ENCODE measurements around the gene DLG1. TPM values are rescaled to one million over a fixed set of nuclear protein-coding genes. Genes with fewer than 3 reads are reported as not detected.

DLG1 gene
- total RNA-seq, 2 donors from 2014 or later, result 70.3 to 70.8 TPM

- DNase-seq, result no peak
- H3K27me3 Mint-ChIP-seq (ENCODE audit: low read depth), result no peaks in the 10 kb centered on the region
- H3K27ac Mint-ChIP-seq, result peak overlapping the region; percentile 39
- no peak overlapping the region for H3K4me3 Mint-ChIP-seq
- H3K36me3 Mint-ChIP-seq (ENCODE audit: insufficient read depth in 2 of 2), result peaks cover 0 to 8% of the 10 kb centered on the region in 2 donors
- ATAC-seq (replicated peaks in 1 of 2), result peak in 1 of 2 donors; percentile 43
- peaks cover 33% of the 10 kb centered on the region for H3K4me1 Mint-ChIP-seq (ENCODE audit: low read depth)
- H3K9me3 Mint-ChIP-seq, result no peaks in the 10 kb centered on the region
These were observed 27.7 kb downstream of the DLG1 start for GRCh38 chr3:197270558-197271317.

DNA sequence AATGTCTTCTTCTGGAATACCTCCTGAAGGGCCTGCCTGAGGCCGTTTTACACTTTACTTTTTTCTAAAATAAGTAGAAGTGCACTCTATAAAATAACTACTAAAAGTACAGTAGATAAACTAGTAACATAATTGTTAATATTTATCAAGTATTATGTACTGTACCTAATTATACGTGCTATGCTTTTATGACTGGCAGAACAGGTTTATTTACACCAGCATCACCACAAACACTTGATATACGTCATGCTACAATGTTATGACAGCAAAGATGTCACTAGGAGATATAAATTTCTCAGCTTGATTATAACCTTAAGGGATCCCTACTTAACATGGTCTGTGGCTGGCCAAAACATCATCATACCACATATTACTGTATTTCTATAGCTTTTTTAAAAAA, 29.4 kb downstream of the DLG1 start:
- no peak for ATAC-seq (replicated peaks in 1 of 2)

DNA sequence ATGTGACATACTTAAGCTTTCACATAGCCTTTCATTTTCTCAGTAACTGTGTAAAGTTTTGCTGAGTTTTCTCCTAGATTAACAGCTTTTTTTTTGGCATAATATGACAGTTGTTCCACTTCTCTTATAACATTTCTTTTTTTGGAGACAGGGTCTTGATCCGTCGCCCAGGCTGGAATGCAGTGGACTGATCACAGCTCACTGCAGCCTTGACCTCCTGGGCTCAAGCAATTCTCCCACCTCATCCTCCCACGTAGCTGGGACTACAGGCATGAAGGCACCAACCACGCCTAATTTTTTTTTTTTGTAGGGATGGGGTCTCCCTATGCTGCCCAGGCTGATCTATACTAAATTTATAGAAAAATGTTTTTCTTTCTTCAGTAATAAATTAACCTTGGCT, 30.1 kb downstream of the DLG1 start:
- no peak overlapping the region for H3K27ac Mint-ChIP-seq
- H3K36me3 Mint-ChIP-seq (ENCODE audit: insufficient read depth in 2 of 2), result peaks cover 0 to 2% of the 10 kb centered on the region in 2 donors
- DNase-seq, result no peak
- H3K9me3 Mint-ChIP-seq, result no peaks in the 10 kb centered on the region
- no peak overlapping the region for H3K4me3 Mint-ChIP-seq
- no peak for ATAC-seq (replicated peaks in 1 of 2)
- peaks cover 35% of the 10 kb centered on the region for H3K4me1 Mint-ChIP-seq (ENCODE audit: low read depth)
- no peaks in the 10 kb centered on the region for H3K27me3 Mint-ChIP-seq (ENCODE audit: low read depth)

More for the DNA sequence above, 29.4 kb downstream of the DLG1 start:
- H3K4me3 Mint-ChIP-seq, result no peak overlapping the region
- H3K27me3 Mint-ChIP-seq (ENCODE audit: low read depth), result no peaks in the 10 kb centered on the region
- no peak for DNase-seq
- no peaks in the 10 kb centered on the region for H3K9me3 Mint-ChIP-seq
- H3K4me1 Mint-ChIP-seq (ENCODE audit: low read depth), result peaks cover 35% of the 10 kb centered on the region
- peaks cover 0 to 6% of the 10 kb centered on the region in 2 donors for H3K36me3 Mint-ChIP-seq (ENCODE audit: insufficient read depth in 2 of 2)
- H3K27ac Mint-ChIP-seq, result peak overlapping the region; percentile 25

- Mint-ChIP-seq H3K4me3 (no peak overlapping the region), H3K4me1 (ENCODE audit: low read depth) (peaks cover 26% of the 10 kb centered on the region), H3K27ac (no peak overlapping the region), H3K36me3 (ENCODE audit: insufficient read depth in 2 of 2) (peaks cover 0 to 2% of the 10 kb centered on the region in 2 donors), H3K9me3 (no peaks in the 10 kb centered on the region), H3K27me3 (ENCODE audit: low read depth) (no peaks in the 10 kb centered on the region)
- DNase-seq, result no peak
- ATAC-seq (replicated peaks in 1 of 2), result no peak
These were observed 32.1 kb downstream of the DLG1 start for GRCh38 chr3:197266331-197266730.

- H3K36me3 Mint-ChIP-seq (ENCODE audit: insufficient read depth in 2 of 2), result peaks cover 0 to 2% of the 10 kb centered on the region in 2 donors
- no peak overlapping the region for H3K4me3 Mint-ChIP-seq
- ATAC-seq (replicated peaks in 1 of 2), result no peak
- no peak for DNase-seq
- H3K27ac Mint-ChIP-seq, result no peak overlapping the region
- peaks cover 47% of the 10 kb centered on the region for H3K4me1 Mint-ChIP-seq (ENCODE audit: low read depth)
- H3K27me3 Mint-ChIP-seq (ENCODE audit: low read depth), result no peaks in the 10 kb centered on the region
- H3K9me3 Mint-ChIP-seq, result no peaks in the 10 kb centered on the region
These were observed 35.7 kb downstream of the DLG1 start for GRCh38 chr3:197262709-197263108.

- peaks cover 48% of the 10 kb centered on the region for H3K4me1 Mint-ChIP-seq (ENCODE audit: low read depth)
- no peaks in the 10 kb centered on the region for H3K27me3 Mint-ChIP-seq (ENCODE audit: low read depth)
- no peak overlapping the region for H3K4me3 Mint-ChIP-seq
- no peaks in the 10 kb centered on the region for H3K9me3 Mint-ChIP-seq
- ATAC-seq (replicated peaks in 1 of 2) (no peak), DNase-seq (no peak)
- peaks cover 0 to 2% of the 10 kb centered on the region in 2 donors for H3K36me3 Mint-ChIP-seq (ENCODE audit: insufficient read depth in 2 of 2)
- H3K27ac Mint-ChIP-seq, result no peak overlapping the region
These were observed 37.3 kb downstream of the DLG1 start for GRCh38 chr3:197261164-197261509.

GRCh38 chr3:197260491-197261163, 37.8 kb downstream of the DLG1 start:
- Mint-ChIP-seq H3K4me3 (no peak overlapping the region), H3K27me3 (ENCODE audit: low read depth) (no peaks in the 10 kb centered on the region), H3K9me3 (no peaks in the 10 kb centered on the region), H3K36me3 (ENCODE audit: insufficient read depth in 2 of 2) (peaks cover 0 to 2% of the 10 kb centered on the region in 2 donors), H3K27ac (no peak overlapping the region), H3K4me1 (ENCODE audit: low read depth) (peaks cover 47% of the 10 kb centered on the region)
- ATAC-seq (replicated peaks in 1 of 2) (no peak), DNase-seq (no peak)

DNA sequence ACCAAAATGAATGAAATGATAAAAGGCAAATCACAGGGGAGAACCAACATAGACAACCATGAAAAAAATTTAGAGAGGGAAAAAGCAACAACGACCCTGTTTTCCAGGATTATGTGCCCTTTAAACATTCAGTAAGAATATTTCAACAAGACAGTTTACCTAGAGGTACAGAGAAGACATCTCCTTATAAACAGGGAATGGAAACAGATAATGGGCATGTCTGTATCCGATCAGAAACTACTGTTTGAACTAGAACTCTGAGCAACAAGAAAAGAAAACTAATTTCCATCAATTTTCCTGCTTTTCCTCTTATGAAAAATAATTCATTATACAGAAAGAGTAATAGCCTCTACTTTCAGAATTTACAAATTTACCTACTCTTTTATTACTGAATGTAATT, 39.3 kb downstream of the DLG1 start:
- no peaks in the 10 kb centered on the region for H3K27me3 Mint-ChIP-seq (ENCODE audit: low read depth)
- ATAC-seq (replicated peaks in 1 of 2), result no peak
- no peaks in the 10 kb centered on the region for H3K9me3 Mint-ChIP-seq
- H3K36me3 Mint-ChIP-seq (ENCODE audit: insufficient read depth in 2 of 2), result no peaks in the 10 kb centered on the region
- H3K27ac Mint-ChIP-seq, result no peak overlapping the region
- H3K4me3 Mint-ChIP-seq, result no peak overlapping the region
- no peak for DNase-seq
- H3K4me1 Mint-ChIP-seq (ENCODE audit: low read depth), result peaks cover 57% of the 10 kb centered on the region

- Mint-ChIP-seq H3K4me1 (ENCODE audit: low read depth) (peaks cover 65% of the 10 kb centered on the region), H3K36me3 (ENCODE audit: insufficient read depth in 2 of 2) (no peaks in the 10 kb centered on the region), H3K27ac (peak overlapping the region; percentile 58), H3K27me3 (ENCODE audit: low read depth) (no peaks in the 10 kb centered on the region), H3K9me3 (no peaks in the 10 kb centered on the region), H3K4me3 (no peak overlapping the region)
- no peak for DNase-seq
- ATAC-seq (replicated peaks in 1 of 2), result peak in 1 of 2 donors; percentile 35
These were observed 40.1 kb downstream of the DLG1 start for GRCh38 chr3:197258168-197258755.

- Mint-ChIP-seq H3K27ac (peak overlapping the region; percentile 58), H3K36me3 (ENCODE audit: insufficient read depth in 2 of 2) (peaks cover 0 to under 1% of the 10 kb centered on the region in 2 donors), H3K4me3 (no peak overlapping the region), H3K4me1 (ENCODE audit: low read depth) (peaks cover 71% of the 10 kb centered on the region), H3K27me3 (ENCODE audit: low read depth) (no peaks in the 10 kb centered on the region), H3K9me3 (no peaks in the 10 kb centered on the region)
- no peak for ATAC-seq (replicated peaks in 1 of 2)
- DNase-seq, result no peak
These were observed 40.7 kb downstream of the DLG1 start for GRCh38 chr3:197257711-197258110.

- Mint-ChIP-seq H3K27ac (no peak overlapping the region), H3K4me1 (ENCODE audit: low read depth) (peaks cover 79% of the 10 kb centered on the region), H3K9me3 (no peaks in the 10 kb centered on the region), H3K36me3 (ENCODE audit: insufficient read depth in 2 of 2) (peaks cover 2 to 6% of the 10 kb centered on the region in 2 donors), H3K27me3 (ENCODE audit: low read depth) (no peaks in the 10 kb centered on the region), H3K4me3 (no peak overlapping the region)
- DNase-seq (peak; percentile 16 to 24), ATAC-seq (replicated peaks in 1 of 2) (no peak)
These were observed 41.5 kb downstream of the DLG1 start for GRCh38 chr3:197256836-197257444.

DNA sequence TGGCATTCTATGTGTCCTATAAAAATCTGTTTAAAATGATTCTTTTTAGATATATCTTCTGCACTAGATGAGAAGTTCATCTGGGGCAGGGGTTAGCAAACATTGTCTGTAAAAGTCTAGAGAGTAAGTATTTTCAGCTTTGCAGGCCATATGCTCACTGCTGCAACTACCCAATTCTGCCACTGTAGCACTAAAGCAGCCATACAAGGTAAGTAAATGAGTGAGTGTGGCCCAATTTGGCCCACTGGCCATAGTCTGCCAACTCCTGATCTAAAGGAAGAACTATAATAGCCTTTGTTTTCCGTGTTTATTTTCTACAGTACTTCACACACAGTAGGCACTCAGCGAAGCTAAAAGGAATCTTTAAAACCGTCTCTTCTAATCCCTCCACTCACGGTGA, 42.3 kb downstream of the DLG1 start:
- Mint-ChIP-seq H3K4me3 (no peak overlapping the region), H3K27me3 (ENCODE audit: low read depth) (no peaks in the 10 kb centered on the region), H3K36me3 (ENCODE audit: insufficient read depth in 2 of 2) (peaks cover 6 to 12% of the 10 kb centered on the region in 2 donors), H3K4me1 (ENCODE audit: low read depth) (peaks cover 80% of the 10 kb centered on the region), H3K9me3 (no peaks in the 10 kb centered on the region), H3K27ac (no peak overlapping the region)
- ATAC-seq (replicated peaks in 1 of 2), result no peak
- DNase-seq, result no peak

Measured in activated T-cell treated with anti-CD3 and anti-CD28 coated beads, Interleukin-2, amount 50 U/mL, for 72 hours (primary cell).